Glomerular visceral epithelial cell (primary cell): ENCODE results near the gene MTG2.
A peak's percentile ranks its signal among the peaks of the same experiment; 100 is the strongest.

Experiments used
- DNase-seq: peaks from one replicate; pipeline ENCODE4 v3.0.0-alpha.2; 2016; ENCODE audit errors: extremely low spot score

Gene MTG2

GRCh38 chr20:62232770-62233645, 50.2 kb downstream of the MTG2 start:
- DNase-seq = no peak

- no peak for DNase-seq
Measured at GRCh38 chr20:62233684-62234083, 50.9 kb downstream of the MTG2 start.

- DNase-seq = no peak
Measured at GRCh38 chr20:62234339-62234738, 51.5 kb downstream of the MTG2 start.

GRCh38 chr20:62235001-62235776, 52.4 kb downstream of the MTG2 start:
- DNase-seq = no peak

- no peak for DNase-seq
Measured at GRCh38 chr20:62235777-62236157, 52.9 kb downstream of the MTG2 start.

GRCh38 chr20:62236200-62236599, 53.4 kb downstream of the MTG2 start:
- DNase-seq = no peak

GRCh38 chr20:62236766-62237513, 54.1 kb downstream of the MTG2 start:
- DNase-seq = no peak

GRCh38 chr20:62237514-62237800, 54.6 kb downstream of the MTG2 start:
- no peak for DNase-seq

- DNase-seq = peak; percentile 100
Measured at GRCh38 chr20:62237801-62238568, 55.2 kb downstream of the MTG2 start, which contains the start of gene OSBPL2. Gene OSBPL2, plus strand, starts transcription at chr20:62238521. Its CDS starts 17,664 bp downstream, at chr20:62256185.

- DNase-seq = peak; percentile 28
Measured at GRCh38 chr20:62238569-62239277, 55.9 kb downstream of the MTG2 start.

- no peak for DNase-seq
Measured at GRCh38 chr20:62239278-62239879, 56.6 kb downstream of the MTG2 start.

GRCh38 chr20:62240020-62240685, 57.3 kb downstream of the MTG2 start:
- DNase-seq = no peak

GRCh38 chr20:62241506-62241905, 58.7 kb downstream of the MTG2 start:
- DNase-seq = no peak

- DNase-seq = no peak
Measured at GRCh38 chr20:62242176-62242575, 59.3 kb downstream of the MTG2 start.

- DNase-seq = no peak
Measured at GRCh38 chr20:62243106-62243505, 60.3 kb downstream of the MTG2 start.

- DNase-seq = no peak
Measured at GRCh38 chr20:62243906-62244515, 61.2 kb downstream of the MTG2 start.

- no peak for DNase-seq
Measured at GRCh38 chr20:62244644-62245108, 61.8 kb downstream of the MTG2 start.

- DNase-seq = no peak
Measured at GRCh38 chr20:62245911-62246280, 63.1 kb downstream of the MTG2 start.

- no peak for DNase-seq
Measured at GRCh38 chr20:62246431-62246830, 63.6 kb downstream of the MTG2 start.
